Smooth muscle cell (in vitro differentiated cells): Measurements from ENCODE around the gene GADL1. TPM values are rescaled to one million over a fixed set of nuclear protein-coding genes. Genes with fewer than 3 reads are reported as not detected.

ENCODE experiments used
- DNase-seq: peaks from one replicate; lab custom pipeline; 2025; ENCODE audit not compliant: unreplicated experiment; lab: John Stamatoyannopoulos, UW
- H2AFZ ChIP-seq: fragments of 200-600 bp; sonication (generic); 2 replicates; pipeline ENCODE4 v1.6.0; 2016; ENCODE audit warnings: antibody characterized with exemption, low read depth, mild to moderate bottlenecking
- H3F3A ChIP-seq: fragments of 200-600 bp; sonication (generic); 2 replicates; pipeline ENCODE4 v1.6.0; 2017; ENCODE audit warnings: antibody characterized with exemption, low read depth
- H3K27ac ChIP-seq: fragments of 200-600 bp; sonication (generic); 2 replicates; pipeline ENCODE4 v1.5.1; 2016; ENCODE audit warnings: low read depth, mild to moderate bottlenecking
- H3K27me3 ChIP-seq: fragments of 200-600 bp; sonication (generic); 2 replicates; pipeline ENCODE4 v1.6.1; 2016; ENCODE audit warnings: low read depth, mild to moderate bottlenecking
- H3K36me3 ChIP-seq: fragments of 200-600 bp; sonication (generic); 2 replicates; pipeline ENCODE4 v1.5.1; 2016; ENCODE audit warnings: low read depth
- H3K4me1 ChIP-seq: fragments of 200-600 bp; sonication (generic); 2 replicates; pipeline ENCODE4 v1.5.1; 2016; ENCODE audit warnings: low read depth
- H3K4me2 ChIP-seq: fragments of 200-600 bp; sonication (generic); 2 replicates; pipeline ENCODE4 v1.6.0; 2016; ENCODE audit warnings: mild to moderate bottlenecking
- H3K4me3 ChIP-seq: fragments of 200-600 bp; sonication (generic); 2 replicates; pipeline ENCODE4 v1.5.1; 2016; ENCODE audit warnings: mild to moderate bottlenecking
- H3K79me2 ChIP-seq: fragments of 200-600 bp; sonication (generic); 2 replicates; pipeline ENCODE4 v1.6.0; 2016; ENCODE audit warnings: low read depth, mild to moderate bottlenecking
- H3K9ac ChIP-seq: fragments of 200-600 bp; sonication (generic); 2 replicates; pipeline ENCODE4 v1.6.0; 2016; ENCODE audit warnings: low read depth
- H3K9me3 ChIP-seq: fragments of 200-600 bp; sonication (generic); replicated peaks from 2 replicates; pipeline ENCODE4 v1.5.1; 2016; ENCODE audit warnings: low read depth
- H4K20me1 ChIP-seq: fragments of 200-600 bp; sonication (generic); 2 replicates; pipeline ENCODE4 v1.6.0; 2016; ENCODE audit warnings: low read depth
- WGBS: methylation state at CpG from one replicate; pipeline ENCODE4 v1.1.7; 2016; ENCODE audit warnings: low lambda C conversion rate; 5-methylcytosine and 5-hydroxymethylcytosine counted together
- polyA plus RNA-seq: library from polyadenylated mRNA; unstranded; fragments of >200 nt; fragmentation: Nextera tagmentation; extraction: Ambion mirVana; gene quantifications from 2 replicates; pipeline ENCODE4 v1.2.1, GENCODE V29; 2016
- total RNA-seq: library from RNA; depleted of rRNA; stranded (reverse); fragments of >200 nt; gene quantifications from 2 replicates; pipeline ENCODE4 v1.2.3, GENCODE V29; 2014
- TF ChIP-seq, protein P1 (sequence below): fragments of 200-600 bp; sonication (generic); IDR thresholded peaks from 2 replicates; pipeline ENCODE4 v1.5.1; 2017; ENCODE audit warnings: borderline replicate concordance, mild to moderate bottlenecking, antibody characterized with exemption; ENCODE audit not compliant: insufficient read depth, poor library complexity, severe bottlenecking

GADL1 gene, protein sequence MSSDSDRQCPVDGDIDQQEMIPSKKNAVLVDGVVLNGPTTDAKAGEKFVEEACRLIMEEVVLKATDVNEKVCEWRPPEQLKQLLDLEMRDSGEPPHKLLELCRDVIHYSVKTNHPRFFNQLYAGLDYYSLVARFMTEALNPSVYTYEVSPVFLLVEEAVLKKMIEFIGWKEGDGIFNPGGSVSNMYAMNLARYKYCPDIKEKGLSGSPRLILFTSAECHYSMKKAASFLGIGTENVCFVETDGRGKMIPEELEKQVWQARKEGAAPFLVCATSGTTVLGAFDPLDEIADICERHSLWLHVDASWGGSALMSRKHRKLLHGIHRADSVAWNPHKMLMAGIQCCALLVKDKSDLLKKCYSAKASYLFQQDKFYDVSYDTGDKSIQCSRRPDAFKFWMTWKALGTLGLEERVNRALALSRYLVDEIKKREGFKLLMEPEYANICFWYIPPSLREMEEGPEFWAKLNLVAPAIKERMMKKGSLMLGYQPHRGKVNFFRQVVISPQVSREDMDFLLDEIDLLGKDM
- total RNA-seq (not detected in 2 replicates), polyA plus RNA-seq (not detected in 2 replicates)

DNA sequence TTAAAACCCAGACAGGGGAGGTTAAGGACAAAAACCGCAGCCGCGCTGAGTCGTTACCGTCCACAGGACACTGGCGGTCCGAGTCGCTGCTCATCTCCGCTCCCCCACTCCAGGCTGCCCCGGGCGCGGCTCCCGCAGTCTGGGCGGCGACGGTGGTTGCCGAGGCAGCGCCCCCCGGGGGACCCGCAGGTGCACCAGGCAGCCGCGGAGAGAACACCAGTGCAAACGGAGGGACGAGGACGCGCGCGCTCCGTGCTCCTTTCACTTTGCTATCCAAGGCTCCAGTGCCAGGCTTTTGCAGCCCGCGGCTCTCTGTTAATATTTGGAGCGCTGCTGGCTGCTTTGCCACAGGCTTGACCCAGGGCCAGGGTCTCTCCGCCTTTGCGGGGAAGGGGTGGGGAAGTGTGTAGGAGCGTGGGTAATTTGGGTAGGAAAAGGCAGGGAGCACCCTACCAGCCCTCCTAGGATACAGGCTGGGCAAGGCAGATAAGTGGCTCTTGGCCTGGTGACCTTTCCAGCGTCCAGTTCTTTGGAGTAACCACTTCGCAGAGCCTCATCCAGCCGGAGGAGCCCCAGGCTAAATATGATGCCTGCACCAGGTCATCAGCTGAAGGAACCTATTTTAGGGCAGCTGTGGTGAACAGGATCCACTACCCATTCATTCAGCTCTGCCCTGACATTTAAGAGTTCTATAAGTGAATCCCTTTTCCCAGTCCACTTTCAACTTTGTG is at the start of gene GADL1:
GADL1 (minus strand) TSS at position 141 of the 731 bp plus-strand sequence; CDS start at position 94, 47 bp downstream.
- Histone ChIP-seq H3K9me3 (no peaks in the 10 kb centered on the region), H3K27ac (no peak within 1 kb of the TSS), H4K20me1 (no peaks in the 10 kb centered on the region), H3K79me2 (no peaks in the 10 kb centered on the region), H3K36me3 (no peaks in the 10 kb centered on the region), H3K27me3 (peaks cover 50% of the 10 kb centered on the region), H3K4me2 (peak within 1 kb of the TSS; percentile 90), H3F3A (no peaks in the 10 kb centered on the region), H3K9ac (no peak within 1 kb of the TSS), H3K4me3 (peak within 1 kb of the TSS; percentile 70), H2AFZ (peak within 1 kb of the TSS; percentile 45), H3K4me1 (peaks cover 6% of the 10 kb centered on the region)
- TF ChIP-seq, protein P1, sequence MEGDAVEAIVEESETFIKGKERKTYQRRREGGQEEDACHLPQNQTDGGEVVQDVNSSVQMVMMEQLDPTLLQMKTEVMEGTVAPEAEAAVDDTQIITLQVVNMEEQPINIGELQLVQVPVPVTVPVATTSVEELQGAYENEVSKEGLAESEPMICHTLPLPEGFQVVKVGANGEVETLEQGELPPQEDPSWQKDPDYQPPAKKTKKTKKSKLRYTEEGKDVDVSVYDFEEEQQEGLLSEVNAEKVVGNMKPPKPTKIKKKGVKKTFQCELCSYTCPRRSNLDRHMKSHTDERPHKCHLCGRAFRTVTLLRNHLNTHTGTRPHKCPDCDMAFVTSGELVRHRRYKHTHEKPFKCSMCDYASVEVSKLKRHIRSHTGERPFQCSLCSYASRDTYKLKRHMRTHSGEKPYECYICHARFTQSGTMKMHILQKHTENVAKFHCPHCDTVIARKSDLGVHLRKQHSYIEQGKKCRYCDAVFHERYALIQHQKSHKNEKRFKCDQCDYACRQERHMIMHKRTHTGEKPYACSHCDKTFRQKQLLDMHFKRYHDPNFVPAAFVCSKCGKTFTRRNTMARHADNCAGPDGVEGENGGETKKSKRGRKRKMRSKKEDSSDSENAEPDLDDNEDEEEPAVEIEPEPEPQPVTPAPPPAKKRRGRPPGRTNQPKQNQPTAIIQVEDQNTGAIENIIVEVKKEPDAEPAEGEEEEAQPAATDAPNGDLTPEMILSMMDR: no peak
- DNase-seq: peak; percentile 3
- WGBS: 7% methylated on average over 37 of the region's 38 CpGs

DNA sequence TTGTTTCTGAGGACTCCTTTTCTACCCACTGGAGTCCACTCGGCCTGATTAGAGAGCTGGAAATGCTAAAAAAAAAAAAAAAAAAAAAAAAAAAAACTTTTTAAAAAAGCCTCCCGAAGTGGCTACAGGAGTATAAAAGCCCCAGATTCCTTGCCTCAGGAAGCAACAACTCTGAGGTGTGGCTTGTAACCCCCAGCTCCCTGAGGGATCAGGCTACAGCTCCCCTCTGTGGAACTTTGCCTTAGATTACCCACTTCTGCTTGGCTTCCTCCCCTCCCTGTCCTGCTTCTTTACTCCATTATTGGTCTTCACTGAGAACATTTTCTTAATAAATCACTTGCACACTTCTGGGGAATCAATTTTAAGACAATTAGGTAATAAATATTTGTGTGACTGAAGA is 49.7 kb upstream of the GADL1 start:
- Histone ChIP-seq H2AFZ (no peak overlapping the region), H3K9ac (no peak overlapping the region)
- 84% methylated on average over 2 of the region's 2 CpGs for WGBS

DNA sequence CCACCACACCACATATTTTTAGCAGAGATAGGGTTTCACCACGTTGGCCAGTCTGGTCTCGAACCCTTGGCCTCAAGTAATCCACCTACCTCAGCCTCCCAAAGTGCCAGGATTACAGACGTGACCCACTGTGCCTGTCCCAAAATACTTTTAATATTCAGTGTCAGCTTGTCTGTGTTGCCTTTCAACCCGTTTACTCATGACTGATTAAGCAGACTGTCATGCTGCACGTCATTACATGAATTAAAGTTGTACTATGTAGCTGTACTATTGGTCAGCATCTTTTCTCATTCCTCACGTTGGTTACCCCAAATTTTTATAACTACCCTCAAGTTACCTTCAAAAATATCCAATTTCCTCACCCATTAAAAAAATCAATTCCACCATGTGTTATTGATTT is 48.7 kb upstream of the GADL1 start:
- H3K4me2 ChIP-seq: no peak overlapping the region
- TF ChIP-seq, protein P1: no peak
- 87% methylated on average over 6 of the region's 6 CpGs for WGBS
- no peaks in the 10 kb centered on the region for H3K4me1 ChIP-seq
- no peaks in the 10 kb centered on the region for H3F3A ChIP-seq
- no peak overlapping the region for H3K9ac ChIP-seq
- H3K36me3 ChIP-seq: no peaks in the 10 kb centered on the region
- DNase-seq: no peak
- no peaks in the 10 kb centered on the region for H3K79me2 ChIP-seq
- no peak overlapping the region for H3K4me3 ChIP-seq
- H3K27ac ChIP-seq: no peak overlapping the region
- no peaks in the 10 kb centered on the region for H4K20me1 ChIP-seq
- no peak overlapping the region for H2AFZ ChIP-seq
- H3K27me3 ChIP-seq: no peaks in the 10 kb centered on the region
- no peaks in the 10 kb centered on the region for H3K9me3 ChIP-seq

More for the DNA sequence above, 49.7 kb upstream of the GADL1 start:
- TF ChIP-seq, protein P1: no peak
- Histone ChIP-seq H3K4me2 (no peak overlapping the region), H3K9me3 (no peaks in the 10 kb centered on the region), H3F3A (no peaks in the 10 kb centered on the region), H3K27ac (no peak overlapping the region), H3K79me2 (no peaks in the 10 kb centered on the region), H3K36me3 (no peaks in the 10 kb centered on the region), H3K4me3 (no peak overlapping the region), H3K4me1 (no peaks in the 10 kb centered on the region), H3K27me3 (no peaks in the 10 kb centered on the region), H4K20me1 (no peaks in the 10 kb centered on the region)
- DNase-seq: no peak
